HG03457 (cell line): Measurements from ENCODE around the gene DPP6.
"Not testable (repeated sequence)": the region's sequence is repeated elsewhere in the genome, so short reads cannot be mapped to it uniquely, and the experiment has no call there.

Source experiments
- ATAC-seq: cut with Tn5 transposase; IDR thresholded peaks from one replicate; pipeline ENCODE4 v1.9.1; 2021; ENCODE audit warnings: moderate number of reproducible peaks; ENCODE audit not compliant: unreplicated experiment

The DPP6 gene

DNA sequence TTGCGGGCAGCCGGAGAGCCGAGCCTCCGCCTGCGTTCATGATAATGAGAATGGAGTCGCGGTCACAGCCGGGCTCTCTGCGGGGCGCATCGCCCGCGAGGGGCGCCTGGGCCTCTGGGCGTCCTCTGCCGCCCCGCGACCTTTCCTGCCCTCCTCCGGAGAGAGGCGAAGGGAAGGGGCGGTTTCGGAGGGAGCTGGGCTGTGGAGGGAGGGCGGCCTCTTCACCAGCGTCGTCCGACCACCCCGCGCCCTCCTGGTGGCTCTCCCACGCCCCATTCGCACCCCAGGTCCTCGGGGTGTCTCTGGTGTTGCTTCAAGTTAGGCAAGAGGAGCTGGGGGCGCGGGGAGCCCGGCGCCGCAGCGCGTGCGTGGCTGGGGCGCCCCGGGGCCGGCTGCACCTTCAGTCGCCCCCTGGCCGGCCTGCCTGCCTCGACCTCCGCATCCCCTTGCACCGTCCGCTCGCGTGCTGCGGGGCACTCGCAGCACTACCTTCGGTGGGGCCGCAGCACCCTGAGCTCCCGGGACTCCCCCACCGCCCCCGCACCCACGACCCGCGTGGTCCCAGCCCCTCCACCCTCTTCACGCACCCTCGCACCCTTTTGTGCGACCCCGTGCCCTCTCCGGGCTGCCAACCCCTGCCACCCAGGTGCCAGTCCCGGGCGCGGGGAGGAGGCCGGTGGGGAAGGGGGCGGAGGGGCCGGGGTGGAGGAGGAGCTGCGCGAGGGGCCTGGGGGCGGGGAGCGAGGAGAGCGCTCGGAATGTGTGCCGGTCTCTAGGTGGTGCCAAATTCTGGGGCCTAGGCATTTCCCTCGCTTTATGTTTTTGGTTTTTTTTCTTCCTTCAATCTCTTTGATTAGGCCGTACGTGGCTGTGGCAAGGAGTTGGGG lies at the start of gene DPP6:
Gene DPP6, plus strand, starts transcription at position 756 of the 887 bp plus-strand sequence.
- ATAC-seq, result not testable (repeated sequence)

DNA sequence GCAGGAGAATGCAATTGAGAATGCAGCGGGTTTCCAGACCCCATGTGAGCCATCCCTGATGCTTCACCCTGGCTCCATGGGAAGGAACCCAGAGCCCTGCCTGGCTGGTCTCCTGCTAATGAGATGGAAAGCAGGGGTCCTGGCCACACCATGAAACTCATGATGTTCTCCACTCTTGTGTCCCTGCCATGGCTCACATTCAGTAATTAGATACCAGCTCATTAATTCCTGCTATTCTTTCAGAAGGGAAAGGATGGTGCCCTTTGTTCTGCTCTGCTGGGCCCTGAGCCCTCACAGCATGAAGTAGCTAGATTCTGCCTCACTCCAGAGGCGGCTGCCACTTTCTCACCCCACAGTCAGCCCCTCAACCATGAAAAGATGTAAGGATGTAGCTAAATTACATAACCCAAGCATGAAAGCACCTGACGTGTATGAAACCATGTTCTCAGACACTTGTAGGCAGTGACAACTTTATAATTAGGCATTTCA lies 42.7 kb upstream of the DPP6 start:
- not testable (repeated sequence) for ATAC-seq

DNA sequence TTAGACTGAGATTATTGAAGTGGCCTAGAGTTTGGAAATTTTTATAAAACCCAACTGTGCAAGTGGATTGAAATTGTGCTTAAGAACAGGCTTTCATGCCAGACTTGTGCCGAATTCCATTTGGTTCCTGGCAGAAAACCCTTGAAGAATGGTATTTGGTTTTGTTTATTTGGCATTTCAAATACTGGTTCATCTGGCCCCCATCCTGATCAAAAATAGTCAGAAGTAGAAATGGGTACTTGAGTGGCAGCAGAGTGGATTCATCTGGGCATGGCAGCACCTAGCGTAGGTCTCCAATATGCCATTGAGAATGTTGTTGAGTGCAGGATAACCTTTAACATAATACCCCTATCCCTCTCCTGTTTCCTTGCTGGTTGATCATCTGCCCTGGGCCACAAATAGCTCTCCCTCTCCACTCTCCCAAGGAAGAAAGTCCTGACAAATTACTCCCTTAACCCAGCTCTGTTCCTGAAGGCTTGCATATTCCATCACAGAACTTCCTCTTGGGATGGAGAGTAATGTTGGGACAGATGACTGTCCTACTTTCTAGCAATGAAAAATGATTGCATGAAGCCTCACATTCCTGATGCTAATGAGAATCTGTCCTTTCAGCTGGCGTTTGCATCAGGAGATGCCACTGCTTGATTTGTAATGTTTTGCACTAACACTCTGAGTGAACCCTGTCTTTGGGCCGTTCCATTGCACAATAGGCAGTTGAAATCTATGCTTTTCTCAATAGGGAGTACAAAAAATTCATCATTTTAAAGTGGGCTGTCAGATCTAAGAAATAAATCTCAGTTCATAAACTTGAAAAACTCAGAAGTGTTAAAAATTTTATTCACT lies 41.3 kb upstream of the DPP6 start:
- ATAC-seq, result not testable (repeated sequence)

DNA sequence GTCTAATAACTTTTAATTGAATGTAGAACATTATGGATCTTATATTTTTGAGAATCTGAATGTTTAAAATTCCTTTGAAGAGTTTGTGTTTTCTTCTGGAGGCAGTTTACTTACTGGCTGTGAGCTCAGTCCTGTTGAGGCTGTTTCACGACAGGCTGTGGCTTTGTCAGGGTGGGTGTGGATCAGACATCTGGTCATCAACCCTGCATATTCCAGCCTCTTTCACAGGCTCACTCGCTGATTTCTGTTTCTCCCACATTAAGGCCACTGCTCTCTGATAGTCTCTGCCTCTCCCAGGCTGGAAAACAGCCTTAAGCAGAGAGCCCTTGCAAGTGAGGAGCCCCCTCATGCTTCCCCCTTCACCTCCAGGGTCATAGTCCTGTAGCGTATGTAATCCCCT lies 39.4 kb upstream of the DPP6 start:
- not testable (repeated sequence) for ATAC-seq

DNA sequence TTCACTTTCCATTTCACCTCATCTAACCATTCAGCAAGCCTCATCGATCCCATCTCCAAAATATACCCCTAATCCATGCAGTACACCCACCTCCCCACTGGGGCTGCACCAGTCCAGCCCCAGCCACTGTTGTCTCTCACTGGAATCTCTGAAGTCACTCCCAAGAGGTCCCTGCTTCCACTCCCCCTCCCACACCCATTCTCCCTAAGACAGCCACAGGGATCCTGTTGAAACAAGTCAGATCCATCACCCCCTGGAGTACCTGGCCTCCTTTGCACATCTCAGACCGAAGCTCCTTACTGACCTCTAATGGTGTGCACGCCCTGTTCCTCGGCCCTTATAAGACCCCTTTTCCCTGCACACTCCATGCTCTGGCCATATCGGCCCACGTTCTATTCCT lies 36.6 kb upstream of the DPP6 start:
- ATAC-seq, result not testable (repeated sequence)

DNA sequence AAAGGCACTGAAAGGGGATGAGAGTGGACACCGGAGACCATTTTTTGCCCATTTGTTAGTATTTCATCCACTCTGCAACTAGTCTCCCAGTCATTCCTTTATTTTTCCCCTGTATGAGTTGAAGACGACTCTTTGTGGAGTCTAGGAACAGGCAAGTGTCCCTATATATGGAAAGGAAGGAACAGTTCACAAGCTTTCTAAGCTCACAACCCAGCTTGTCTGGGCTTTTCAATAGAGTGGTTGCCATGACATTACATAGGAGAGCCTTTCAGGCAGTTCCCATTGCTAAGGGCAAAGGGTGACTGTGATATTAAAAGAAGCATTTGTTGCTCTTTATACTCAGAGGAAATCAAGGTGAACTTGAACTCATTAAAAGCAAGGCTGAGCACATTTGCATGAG lies 33.8 kb upstream of the DPP6 start:
- ATAC-seq, result not testable (repeated sequence)

DNA sequence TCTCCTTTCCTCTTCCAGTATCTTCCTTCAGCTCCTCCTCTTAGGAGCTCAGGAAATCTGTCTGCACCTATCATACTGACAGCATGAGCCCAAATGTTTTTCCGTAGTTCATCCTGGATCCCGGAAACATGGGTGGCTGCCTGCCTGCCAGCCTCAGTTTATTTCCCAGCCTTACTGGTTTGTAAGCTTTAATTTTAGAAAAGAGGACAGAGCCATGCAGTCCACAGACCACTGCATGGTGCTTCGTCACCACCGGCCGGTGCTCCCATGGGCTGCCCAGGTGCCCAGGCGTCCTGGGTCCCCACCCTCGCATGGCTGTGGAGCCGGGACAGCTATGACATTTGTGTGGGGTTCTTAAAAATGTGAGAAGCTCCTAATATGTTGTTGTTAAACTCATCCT lies 24.4 kb upstream of the DPP6 start:
- ATAC-seq, result not testable (repeated sequence)

DNA sequence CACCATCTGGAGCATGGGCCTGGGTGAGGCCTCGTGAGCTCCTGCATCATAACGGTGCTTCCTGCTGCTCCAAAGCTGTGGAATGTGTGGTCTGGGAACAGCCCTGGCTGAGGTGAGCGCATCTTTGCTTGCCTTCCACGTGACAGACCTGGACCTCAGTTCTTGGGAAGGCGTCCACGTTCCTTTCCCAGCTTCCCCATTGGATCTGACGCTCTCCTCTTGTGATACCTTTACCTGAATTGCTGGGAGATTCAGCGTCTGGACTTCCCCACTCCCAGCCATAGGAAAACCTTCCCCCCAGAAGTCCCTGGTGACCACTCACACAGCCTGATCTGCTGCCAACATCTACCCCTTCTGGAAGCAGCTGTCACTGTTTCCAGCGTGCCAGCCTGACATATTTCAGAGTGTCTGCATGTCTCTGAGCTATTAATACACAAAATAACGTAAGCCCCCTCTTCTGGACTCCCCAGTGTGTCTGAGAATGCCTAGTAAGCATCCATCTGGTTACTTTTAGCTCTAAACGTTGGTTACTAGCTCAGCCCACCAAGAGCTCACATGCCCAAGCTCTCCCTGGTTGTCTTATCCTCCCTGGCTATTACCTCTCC lies 21.6 kb upstream of the DPP6 start:
- not testable (repeated sequence) for ATAC-seq

DNA sequence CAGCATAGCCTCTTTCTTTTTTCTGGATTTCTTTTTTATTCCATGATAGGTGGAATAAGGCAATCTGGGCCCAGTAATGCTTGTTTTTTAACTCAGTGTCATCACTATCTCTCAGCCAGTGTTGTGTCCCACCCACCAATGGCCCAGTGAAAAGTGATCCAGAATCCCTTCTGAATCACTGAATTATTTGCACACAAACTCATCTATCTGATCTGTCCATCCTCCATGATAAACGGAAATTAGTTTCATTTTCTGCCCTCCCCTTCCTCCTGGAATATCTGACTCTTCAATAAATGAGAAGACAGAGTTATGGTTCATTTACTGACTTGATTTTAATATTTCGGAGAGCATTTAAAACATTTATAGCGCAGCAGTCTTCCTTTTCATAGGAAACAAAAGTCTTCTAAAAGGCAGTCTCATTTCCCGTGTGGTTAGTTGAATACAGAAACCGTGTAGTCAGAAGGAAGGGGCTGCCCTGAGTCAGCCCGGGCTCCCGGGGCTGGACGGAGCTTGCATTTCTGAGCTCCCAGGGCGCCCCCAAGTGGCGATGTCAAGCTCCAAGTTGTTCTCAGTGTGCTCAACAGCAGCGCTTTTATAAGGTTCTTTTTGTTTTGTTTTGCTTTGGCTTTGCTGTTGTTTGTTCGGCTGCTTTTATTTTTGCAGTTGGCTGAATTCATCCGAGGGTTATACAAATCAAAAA lies 12.6 kb upstream of the DPP6 start:
- ATAC-seq, result peak; percentile 63

DNA sequence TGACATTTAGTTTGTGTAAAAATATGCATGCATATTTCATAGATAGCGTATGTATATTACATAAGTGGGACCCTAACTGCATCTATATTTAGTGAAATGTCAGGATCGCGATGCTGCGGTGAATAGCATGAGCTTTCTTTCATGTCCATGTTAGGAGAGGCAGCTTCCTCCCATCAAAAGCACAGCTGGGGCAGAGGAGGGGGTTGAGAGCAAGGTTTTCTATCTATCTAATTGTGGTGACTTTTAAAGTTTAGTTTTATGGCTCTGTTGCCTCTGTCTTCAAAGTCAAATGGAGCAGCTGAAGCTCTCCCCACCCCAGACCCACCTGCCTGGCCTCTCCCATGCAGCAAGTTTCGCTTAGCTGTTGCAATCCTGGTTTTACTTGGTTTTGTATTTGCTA lies 1.8 kb upstream of the DPP6 start:
- ATAC-seq, result not testable (repeated sequence)

DNA sequence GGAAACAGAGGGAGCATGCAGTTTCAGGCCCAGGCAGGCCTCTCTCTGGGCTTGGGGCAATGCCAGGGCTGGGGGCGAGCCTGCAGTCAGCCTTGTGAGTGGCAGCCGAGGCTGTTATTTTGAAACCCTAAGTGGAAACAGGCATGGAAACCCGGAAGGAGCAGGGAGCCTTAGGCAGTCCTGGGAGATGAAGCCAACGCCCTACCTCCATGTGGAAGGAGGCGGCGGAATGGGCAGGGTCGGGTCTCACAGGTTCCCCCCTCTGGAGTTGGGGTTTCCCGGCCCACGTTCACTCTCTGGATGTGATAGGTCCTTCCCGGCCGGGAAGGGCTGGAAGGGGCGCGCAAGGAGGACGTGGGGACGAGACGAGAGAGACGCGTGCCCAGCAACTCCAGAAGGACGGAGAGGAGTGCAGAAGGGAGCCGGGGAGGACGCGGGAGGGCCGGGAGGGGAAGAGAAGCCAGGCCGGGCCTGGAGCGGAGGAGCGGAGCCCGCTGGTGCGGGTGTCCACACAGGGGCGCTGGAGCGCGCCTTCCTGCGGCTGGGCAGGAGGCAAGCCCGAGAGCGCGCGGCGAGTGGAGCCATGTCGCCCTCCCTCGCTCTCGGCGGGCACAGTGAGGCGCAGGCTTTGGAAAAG lies 1.1 kb upstream of the DPP6 start:
- not testable (repeated sequence) for ATAC-seq

DNA sequence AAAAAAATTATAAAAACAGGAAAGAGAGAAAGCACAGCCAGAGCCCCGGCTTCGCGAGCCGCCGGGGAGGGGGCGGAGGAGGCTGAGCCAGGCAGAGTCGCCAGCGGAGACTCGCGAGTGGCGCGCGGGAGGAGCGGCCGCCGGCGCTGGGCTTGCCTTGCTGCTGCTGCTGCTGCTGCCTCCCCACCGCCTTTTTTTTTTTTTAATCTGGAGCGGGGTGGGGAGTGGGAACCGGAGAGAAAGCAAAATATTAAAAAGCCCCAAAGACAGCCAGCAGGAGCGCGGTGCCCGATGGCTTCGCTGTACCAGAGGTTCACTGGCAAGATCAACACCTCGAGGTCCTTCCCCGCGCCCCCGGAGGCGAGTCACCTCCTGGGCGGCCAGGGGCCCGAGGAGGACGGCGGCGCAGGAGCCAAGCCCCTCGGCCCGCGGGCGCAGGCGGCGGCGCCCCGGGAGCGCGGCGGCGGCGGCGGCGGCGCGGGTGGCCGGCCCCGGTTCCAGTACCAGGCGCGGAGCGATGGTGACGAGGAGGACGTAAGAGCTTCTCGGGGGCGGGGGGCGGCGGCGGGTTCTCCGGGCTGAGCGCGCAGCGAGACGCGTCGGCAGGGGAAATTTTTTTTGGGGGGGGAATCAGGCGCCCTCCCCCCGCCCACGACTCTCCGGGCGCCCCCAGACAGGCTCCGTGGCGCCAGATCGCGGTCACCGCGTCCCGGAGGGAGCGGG lies 493 bp downstream of the DPP6 start:
- not testable (repeated sequence) for ATAC-seq

DNA sequence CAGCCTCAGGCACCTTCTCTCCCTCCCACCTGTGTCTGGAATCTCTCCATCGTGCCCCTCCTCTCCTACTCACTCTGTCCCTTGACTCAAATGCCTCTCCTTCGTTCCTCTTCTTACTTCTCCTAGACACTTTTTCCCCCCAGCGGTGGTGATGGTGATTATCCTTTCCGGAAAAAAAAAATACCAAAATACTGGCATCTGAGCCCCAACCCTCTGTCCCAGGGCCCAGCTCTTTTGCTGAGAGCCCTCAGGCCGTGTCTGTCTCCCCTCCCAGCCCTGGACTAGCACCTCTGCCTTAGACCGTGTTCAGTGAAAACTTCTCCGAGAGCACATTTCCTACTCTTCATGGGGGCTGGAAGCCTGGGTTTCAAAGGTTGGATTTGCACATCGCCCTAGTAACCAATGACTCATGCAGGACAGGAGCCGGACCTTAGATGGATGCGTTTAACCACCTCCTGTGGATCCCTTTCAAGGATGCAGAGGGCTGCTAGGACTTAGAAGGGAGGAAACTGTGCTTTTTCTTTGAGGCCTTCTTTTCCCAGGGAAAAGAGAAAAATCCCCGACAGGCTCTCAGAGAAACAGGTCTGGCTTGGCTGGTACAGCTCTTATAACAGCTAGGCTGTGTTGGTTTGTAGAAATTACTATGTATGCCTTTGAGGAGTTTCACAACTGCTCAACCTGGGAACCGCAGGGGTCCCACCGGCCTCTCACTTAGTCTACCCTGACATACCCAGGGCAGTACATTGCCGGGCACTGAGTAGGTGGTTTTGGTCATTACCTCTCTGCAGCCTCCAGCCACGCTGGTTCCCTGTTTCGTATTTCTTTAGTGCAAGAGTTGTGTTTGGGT lies 1.5 kb downstream of the DPP6 start:
- not testable (repeated sequence) for ATAC-seq

DNA sequence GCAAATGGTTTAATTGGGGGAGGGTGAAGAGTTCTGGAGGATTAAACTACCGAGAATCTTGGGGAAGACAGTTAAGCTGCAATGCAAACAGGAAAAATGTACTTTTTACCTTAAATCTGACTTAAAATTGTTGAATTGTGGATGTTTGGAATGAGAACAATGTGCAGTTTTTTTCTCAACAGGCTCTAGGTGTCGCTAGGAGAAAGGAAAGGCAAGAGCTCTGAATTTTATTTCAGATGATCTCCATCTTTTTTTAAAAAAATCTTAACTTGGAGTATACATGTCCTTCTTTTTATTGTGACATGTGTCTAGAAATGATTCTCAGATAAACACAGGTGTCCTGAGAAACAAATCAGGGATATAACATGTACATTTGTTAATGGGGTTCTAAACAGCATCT lies 2.5 kb downstream of the DPP6 start:
- not testable (repeated sequence) for ATAC-seq

DNA sequence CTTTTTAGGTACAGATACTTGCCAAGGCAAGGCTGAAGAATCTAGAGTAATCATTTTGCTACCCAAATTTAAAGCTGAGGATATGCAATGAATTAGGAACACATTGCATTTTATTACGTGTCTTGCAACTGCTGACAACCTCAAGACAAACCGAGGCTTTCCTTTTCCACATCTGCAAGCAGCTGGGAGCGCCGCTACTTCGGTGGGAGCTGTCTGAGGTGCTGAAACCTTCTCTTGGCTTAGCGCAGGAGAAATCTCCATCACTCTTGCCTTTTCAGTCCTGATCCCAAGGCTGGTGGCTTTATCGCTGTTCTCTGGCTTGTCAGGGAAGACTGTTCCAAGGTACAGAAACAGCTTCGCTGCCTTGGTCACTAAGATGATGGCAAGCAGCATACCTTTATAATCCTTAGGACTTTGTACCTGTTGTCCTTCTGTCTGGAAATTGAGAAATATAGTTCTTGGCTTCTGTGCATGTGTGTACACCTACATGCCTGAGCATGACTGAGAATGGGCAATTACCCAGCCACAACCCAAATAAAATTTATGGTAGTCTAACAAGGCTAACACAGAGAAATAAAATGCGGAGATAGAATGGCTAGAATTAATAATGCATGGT lies 3.4 kb downstream of the DPP6 start:
- not testable (repeated sequence) for ATAC-seq

DNA sequence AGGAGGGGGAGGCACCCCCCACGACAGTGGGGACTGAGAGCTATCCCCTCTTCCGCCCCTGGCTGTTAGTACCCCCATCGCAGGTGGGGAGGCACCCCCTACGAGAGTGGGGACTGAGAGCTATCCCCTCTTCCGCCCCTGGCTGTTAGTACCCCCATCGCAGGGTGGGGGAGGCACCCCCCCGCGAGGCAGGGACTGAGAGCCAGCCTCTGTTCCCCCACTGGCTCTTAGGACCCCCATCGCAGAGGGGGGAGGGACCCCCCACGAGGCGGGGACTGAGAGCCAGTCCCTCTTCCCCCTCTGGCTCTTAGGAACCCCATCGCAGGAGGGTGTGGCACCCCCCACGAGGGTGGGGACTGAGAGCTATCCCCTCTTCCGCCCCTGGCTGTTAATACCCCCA lies 6.6 kb downstream of the DPP6 start:
- ATAC-seq, result not testable (repeated sequence)

DNA sequence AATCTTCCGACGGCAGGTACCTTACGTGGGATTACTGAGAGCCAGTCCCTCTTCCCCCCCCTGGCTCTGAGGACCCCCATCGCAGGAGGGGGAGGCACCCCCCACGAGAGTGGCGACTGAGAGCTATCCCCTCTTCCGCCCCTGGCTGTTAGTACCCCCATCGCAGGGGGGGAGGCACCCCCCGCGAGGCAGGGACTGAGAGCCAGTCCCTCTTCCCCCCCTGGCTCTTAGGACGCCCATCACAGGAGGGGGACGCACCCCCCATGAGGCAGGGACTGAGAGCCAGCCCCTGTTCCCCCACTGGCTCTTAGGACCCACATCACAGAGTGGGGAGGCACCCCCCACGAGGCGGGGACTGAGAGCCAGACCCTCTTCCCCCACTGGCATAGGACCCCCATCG lies 8.4 kb downstream of the DPP6 start:
- ATAC-seq, result not testable (repeated sequence)

DNA sequence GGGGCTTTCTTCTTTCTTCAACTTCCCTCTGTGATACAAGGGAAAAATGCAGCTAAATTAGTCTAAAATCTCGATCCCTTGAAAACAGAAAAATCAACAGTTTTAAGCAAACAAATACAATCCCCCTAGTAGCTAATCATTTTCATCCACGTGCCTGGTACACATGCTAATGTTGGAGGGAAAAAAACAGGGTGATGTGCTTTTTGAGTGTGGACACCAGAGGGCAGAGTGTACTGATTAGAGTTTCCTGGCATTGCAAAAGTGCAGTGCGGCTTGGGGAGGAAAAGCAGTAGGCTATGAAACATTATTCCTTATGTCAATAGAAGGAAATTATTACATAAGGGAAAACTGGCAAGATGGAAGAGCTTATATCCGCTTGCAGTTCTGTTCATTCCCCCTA lies 19.6 kb downstream of the DPP6 start:
- ATAC-seq, result not testable (repeated sequence)
